ENCODE measurements around the gene HKDC1.

DNA sequence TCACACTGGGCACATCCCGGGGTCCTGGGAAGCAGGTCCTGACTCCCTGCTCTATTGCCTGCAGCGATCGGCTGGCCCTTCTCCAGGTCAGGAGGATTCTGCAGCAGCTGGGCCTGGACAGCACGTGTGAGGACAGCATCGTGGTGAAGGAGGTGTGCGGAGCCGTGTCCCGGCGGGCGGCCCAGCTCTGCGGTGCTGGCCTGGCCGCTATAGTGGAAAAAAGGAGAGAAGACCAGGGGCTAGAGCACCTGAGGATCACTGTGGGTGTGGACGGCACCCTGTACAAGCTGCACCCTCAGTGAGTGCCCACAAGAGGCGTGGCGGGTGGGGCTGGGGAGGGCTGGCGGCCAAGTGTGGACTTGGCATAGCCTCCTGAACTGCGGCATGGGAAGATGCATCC lies 45.4 kb downstream of the HKDC1 start:
- TF ChIP-seq, protein P1, sequence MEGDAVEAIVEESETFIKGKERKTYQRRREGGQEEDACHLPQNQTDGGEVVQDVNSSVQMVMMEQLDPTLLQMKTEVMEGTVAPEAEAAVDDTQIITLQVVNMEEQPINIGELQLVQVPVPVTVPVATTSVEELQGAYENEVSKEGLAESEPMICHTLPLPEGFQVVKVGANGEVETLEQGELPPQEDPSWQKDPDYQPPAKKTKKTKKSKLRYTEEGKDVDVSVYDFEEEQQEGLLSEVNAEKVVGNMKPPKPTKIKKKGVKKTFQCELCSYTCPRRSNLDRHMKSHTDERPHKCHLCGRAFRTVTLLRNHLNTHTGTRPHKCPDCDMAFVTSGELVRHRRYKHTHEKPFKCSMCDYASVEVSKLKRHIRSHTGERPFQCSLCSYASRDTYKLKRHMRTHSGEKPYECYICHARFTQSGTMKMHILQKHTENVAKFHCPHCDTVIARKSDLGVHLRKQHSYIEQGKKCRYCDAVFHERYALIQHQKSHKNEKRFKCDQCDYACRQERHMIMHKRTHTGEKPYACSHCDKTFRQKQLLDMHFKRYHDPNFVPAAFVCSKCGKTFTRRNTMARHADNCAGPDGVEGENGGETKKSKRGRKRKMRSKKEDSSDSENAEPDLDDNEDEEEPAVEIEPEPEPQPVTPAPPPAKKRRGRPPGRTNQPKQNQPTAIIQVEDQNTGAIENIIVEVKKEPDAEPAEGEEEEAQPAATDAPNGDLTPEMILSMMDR (IDR thresholded peaks at IDR 0.05; ENCODE audit: insufficient read depth, low read length, poor library complexity, severe bottlenecking) = no peak
- TF ChIP-seq EZH2phosphoT487 (conservative IDR thresholded peaks at IDR 0.05; ENCODE audit: low read length) = no peak
